Caco-2 (cell line): ENCODE results near the gene TNFRSF21. TPM values are rescaled to one million over a fixed set of nuclear protein-coding genes. Genes with fewer than 3 reads are reported as not detected.

Experiments
- BruUV-seq: library from RNA; stranded (reverse); fragments of 400-500 nt; replicated peaks from 2 replicates; lab custom pipeline; 2021; lab: Mats Ljungman, UMichigan
- CTCF ChIA-PET: fragments of 300-600 bp; sonication (Branson Sonifier 250); formaldehyde crosslinking; loops from one replicate; lab custom pipeline; 2022; ENCODE audit warnings: antibody characterized with exemption; lab: Charles Lee
- POLR2A ChIA-PET: fragments of 300-600 bp; sonication (Branson Sonifier 250); formaldehyde crosslinking; loops from one replicate; lab custom pipeline; 2022; ENCODE audit warnings: antibody characterized with exemption; lab: Charles Lee
- DNase-seq, 2 experiments: peaks; one replicate each; pipeline versions ENCODE4 v3.0.0 to v3.0.0-alpha.2; 2020 to 2022
- H3K27me3 ChIP-seq: replicated peaks from 2 replicates; pipeline ENCODE4 v1.6.0; 2011; ENCODE audit warnings: low read length; ENCODE audit not compliant: control insufficient read depth, insufficient read depth
- H3K36me3 ChIP-seq: 2 replicates; pipeline ENCODE4 v1.5.1; 2011; ENCODE audit warnings: low read length; ENCODE audit not compliant: control insufficient read depth, insufficient read depth
- H3K4me1 ChIP-seq: fragments of 250-450 bp; sonication (Bioruptor Pico); 2 replicates; pipeline ENCODE4 v1.5.1; 2020; ENCODE audit warnings: mild to moderate bottlenecking
- H3K4me3 ChIP-seq: 2 replicates; pipeline ENCODE4 v1.5.1; 2011; ENCODE audit warnings: low read depth, mild to moderate bottlenecking, control low read depth, low read length
- H3K9me3 ChIP-seq: fragments of 250-450 bp; sonication (Bioruptor Pico); 2 replicates; pipeline ENCODE4 v1.5.1; 2020; ENCODE audit warnings: mild to moderate bottlenecking, moderate library complexity
- H3K27ac Mint-ChIP-seq: one replicate; pipeline ENCODE4 v1.8.0; 2022; ENCODE audit warnings: mixed read lengths; ENCODE audit not compliant: unreplicated experiment
- H3K27me3 Mint-ChIP-seq: one replicate; pipeline ENCODE4 v1.8.0; 2022; ENCODE audit warnings: mixed read lengths; ENCODE audit not compliant: insufficient read depth, unreplicated experiment
- H3K36me3 Mint-ChIP-seq: one replicate; pipeline ENCODE4 v1.8.0; 2022; ENCODE audit warnings: mild to moderate bottlenecking, mixed read lengths; ENCODE audit not compliant: insufficient read depth, unreplicated experiment
- H3K4me1 Mint-ChIP-seq: one replicate; pipeline ENCODE4 v1.8.0; 2022; ENCODE audit warnings: low read depth, mixed read lengths; ENCODE audit not compliant: unreplicated experiment
- H3K4me3 Mint-ChIP-seq: one replicate; pipeline ENCODE4 v1.8.0; 2022; ENCODE audit warnings: mild to moderate bottlenecking, moderate library complexity, mixed read lengths; ENCODE audit not compliant: unreplicated experiment
- H3K9me3 Mint-ChIP-seq: one replicate; pipeline ENCODE4 v1.8.0; 2022; ENCODE audit warnings: mixed read lengths; ENCODE audit not compliant: unreplicated experiment
- CTCF ChIP-seq, 2 experiments: fragments of 200-600 bp in 1 of 2; IDR thresholded peaks; 1 replicate in 1 of 2; 2 replicates in 1 of 2; pipeline versions ENCODE4 v1.5.1 to v1.8.0; 2011 to 2022; ENCODE audit warnings: antibody characterized with exemption in 1 of 2, control low read depth in 1 of 2, inconsistent platforms in 1 of 2, low read depth in 1 of 2, low read length in 1 of 2, mild to moderate bottlenecking in 1 of 2, moderate library complexity in 1 of 2; ENCODE audit not compliant: insufficient read depth in 1 of 2, severe bottlenecking in 1 of 2, unreplicated experiment in 1 of 2
- intact Hi-C: fragments of 100-400 bp; cut with micrococcal nuclease; formaldehyde crosslinking; loops from one replicate; pipeline ENCODE4 v1.10.0; 2022; ENCODE audit not compliant: unreplicated experiment
- total RNA-seq: library from RNA; stranded (reverse); gene quantifications from 2 replicates; pipeline ENCODE4 v1.2.3, GENCODE V29; 2022

TNFRSF21 gene
- total RNA-seq, 1 experiment from 2014 or later: 60.8 TPM

- H3K4me1 Mint-ChIP-seq: peaks cover 28% of the 10 kb centered on the region
Measured at GRCh38 chr6:47239546-47239945, 70.2 kb downstream of the TNFRSF21 start.

GRCh38 chr6:47238456-47238995, 71.2 kb downstream of the TNFRSF21 start:
- peaks cover 61% of the 10 kb centered on the region for H3K4me1 ChIP-seq
- no peak for DNase-seq
- Mint-ChIP-seq H3K4me3 (no peak overlapping the region), H3K9me3 (no peaks in the 10 kb centered on the region), H3K36me3 (peaks cover 66% of the 10 kb centered on the region), H3K27ac (peak overlapping the region; percentile 21), H3K4me1 (peaks cover 33% of the 10 kb centered on the region), H3K27me3 (no peaks in the 10 kb centered on the region)
- no peak for TF ChIP-seq CTCF (IDR thresholded peaks at IDR 0.05; ENCODE audit: insufficient read depth in 1 of 2, low read depth in 1 of 2, low read length in 1 of 2, severe bottlenecking in 1 of 2, unreplicated experiment in 1 of 2)
- no peak overlapping the region for H3K4me3 ChIP-seq
- ChIA-PET CTCF (no interaction called here), POLR2A (no interaction called here)
- 0 out of 2 replicates have a peak, but pooled peaks cover 2% of the 10 kb centered on the region for H3K36me3 ChIP-seq
- no peaks in the 10 kb centered on the region for H3K9me3 ChIP-seq
- H3K27me3 ChIP-seq: no peaks in the 10 kb centered on the region
- intact Hi-C loops: loop anchor here (5.0 kb wide), 1 partner anchor 69 kb away; the partner anchor contains the start of gene TNFRSF21
- no TSS peak for BruUV-seq

More at GRCh38 chr6:47239546-47239945, 70.2 kb downstream of the TNFRSF21 start:
- no peak for TF ChIP-seq CTCF (IDR thresholded peaks at IDR 0.05; ENCODE audit: insufficient read depth in 1 of 2, low read depth in 1 of 2, low read length in 1 of 2, severe bottlenecking in 1 of 2, unreplicated experiment in 1 of 2)
- Histone ChIP-seq H3K27me3 (no peaks in the 10 kb centered on the region), H3K4me1 (peaks cover 59% of the 10 kb centered on the region), H3K36me3 (0 out of 2 replicates have a peak, but pooled peaks cover 2% of the 10 kb centered on the region), H3K4me3 (no peak overlapping the region), H3K9me3 (no peaks in the 10 kb centered on the region)
- Mint-ChIP-seq H3K27me3 (no peaks in the 10 kb centered on the region), H3K27ac (peak overlapping the region; percentile 39), H3K4me3 (no peak overlapping the region), H3K36me3 (peaks cover 67% of the 10 kb centered on the region), H3K9me3 (no peaks in the 10 kb centered on the region)
- ChIA-PET CTCF (no interaction called here), POLR2A (no interaction called here)
- no peak for DNase-seq
- no TSS peak for BruUV-seq
- intact Hi-C loops: loop anchor here (5.0 kb wide), 1 partner anchor 68 kb away; the partner anchor contains the start of gene TNFRSF21

GRCh38 chr6:47237196-47237595, 72.5 kb downstream of the TNFRSF21 start:
- CTCF ChIA-PET: no interaction called here
- POLR2A ChIA-PET: no interaction called here
- H3K36me3 ChIP-seq: 0 out of 2 replicates have a peak, but pooled peaks cover 2% of the 10 kb centered on the region
- peaks cover 49% of the 10 kb centered on the region for H3K4me1 ChIP-seq
- Mint-ChIP-seq H3K9me3 (no peaks in the 10 kb centered on the region), H3K27ac (peak overlapping the region; percentile 17), H3K4me3 (no peak overlapping the region), H3K36me3 (peaks cover 65% of the 10 kb centered on the region), H3K27me3 (no peaks in the 10 kb centered on the region), H3K4me1 (peaks cover 33% of the 10 kb centered on the region)
- no TSS peak for BruUV-seq
- no peak for DNase-seq
- H3K4me3 ChIP-seq: no peak overlapping the region
- no peaks in the 10 kb centered on the region for H3K9me3 ChIP-seq
- intact Hi-C loops: loop anchor here (5.0 kb wide), 1 partner anchor 70 kb away; the partner anchor contains the start of gene TNFRSF21
- no peaks in the 10 kb centered on the region for H3K27me3 ChIP-seq
- TF ChIP-seq CTCF (IDR thresholded peaks at IDR 0.05; ENCODE audit: insufficient read depth in 1 of 2, low read depth in 1 of 2, low read length in 1 of 2, severe bottlenecking in 1 of 2, unreplicated experiment in 1 of 2): no peak
